ENCODE measurements around the gene PCK2.

The PCK2 gene

DNA sequence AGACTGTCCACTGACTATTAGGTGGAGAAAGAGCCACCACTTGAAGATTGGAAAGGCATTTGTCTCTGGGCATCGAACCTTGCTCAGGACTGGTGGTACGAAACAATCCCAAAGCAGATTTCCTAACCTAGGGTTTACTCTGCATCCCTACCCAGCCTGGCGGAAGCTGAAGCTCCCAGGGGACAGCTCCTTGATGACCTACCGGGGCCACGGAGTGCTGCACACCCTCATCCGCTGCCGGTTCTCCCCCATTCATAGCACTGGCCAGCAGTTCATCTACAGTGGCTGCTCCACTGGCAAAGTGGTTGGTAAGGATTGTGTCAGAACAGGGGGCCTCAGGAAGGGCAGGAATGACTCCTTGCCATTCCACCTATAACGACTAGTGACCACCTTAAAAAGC lies 27.1 kb downstream of the PCK2 start:
- no peak for DNase-seq

DNA sequence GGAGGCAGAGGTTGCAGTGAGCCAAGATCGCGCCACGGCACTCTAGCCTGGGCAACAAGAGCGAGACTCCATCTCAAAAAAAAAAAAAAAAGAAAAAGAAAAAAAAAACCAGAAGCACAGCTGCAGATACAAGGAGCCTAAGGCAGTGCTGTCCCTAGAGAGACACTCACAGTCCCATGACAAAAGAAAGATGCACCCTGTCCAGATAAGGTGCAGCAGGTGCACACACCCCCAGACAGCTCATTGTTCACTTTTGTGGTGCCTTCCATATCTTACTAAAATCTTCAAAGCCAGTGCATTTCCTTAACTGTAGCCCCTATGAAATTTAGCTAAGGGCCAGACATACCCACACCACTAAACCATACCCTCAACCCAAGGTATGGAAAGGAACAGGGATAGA lies 28.3 kb downstream of the PCK2 start:
- no peak for DNase-seq

DNA sequence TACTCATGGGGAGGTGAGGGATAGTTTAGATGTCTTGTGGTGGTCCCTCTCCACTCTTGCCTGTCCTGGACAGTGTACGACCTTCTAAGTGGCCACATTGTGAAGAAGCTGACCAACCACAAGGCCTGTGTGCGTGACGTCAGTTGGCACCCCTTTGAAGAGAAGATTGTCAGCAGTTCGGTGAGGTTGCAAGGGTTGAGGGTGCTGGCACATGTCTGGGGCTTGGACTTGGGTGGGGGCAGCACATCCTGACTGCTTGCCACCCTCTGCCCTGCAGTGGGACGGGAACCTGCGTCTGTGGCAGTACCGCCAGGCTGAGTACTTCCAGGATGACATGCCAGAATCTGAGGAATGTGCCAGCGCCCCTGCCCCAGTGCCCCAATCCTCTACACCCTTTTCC lies 28.8 kb downstream of the PCK2 start:
- DNase-seq = no peak

DNA sequence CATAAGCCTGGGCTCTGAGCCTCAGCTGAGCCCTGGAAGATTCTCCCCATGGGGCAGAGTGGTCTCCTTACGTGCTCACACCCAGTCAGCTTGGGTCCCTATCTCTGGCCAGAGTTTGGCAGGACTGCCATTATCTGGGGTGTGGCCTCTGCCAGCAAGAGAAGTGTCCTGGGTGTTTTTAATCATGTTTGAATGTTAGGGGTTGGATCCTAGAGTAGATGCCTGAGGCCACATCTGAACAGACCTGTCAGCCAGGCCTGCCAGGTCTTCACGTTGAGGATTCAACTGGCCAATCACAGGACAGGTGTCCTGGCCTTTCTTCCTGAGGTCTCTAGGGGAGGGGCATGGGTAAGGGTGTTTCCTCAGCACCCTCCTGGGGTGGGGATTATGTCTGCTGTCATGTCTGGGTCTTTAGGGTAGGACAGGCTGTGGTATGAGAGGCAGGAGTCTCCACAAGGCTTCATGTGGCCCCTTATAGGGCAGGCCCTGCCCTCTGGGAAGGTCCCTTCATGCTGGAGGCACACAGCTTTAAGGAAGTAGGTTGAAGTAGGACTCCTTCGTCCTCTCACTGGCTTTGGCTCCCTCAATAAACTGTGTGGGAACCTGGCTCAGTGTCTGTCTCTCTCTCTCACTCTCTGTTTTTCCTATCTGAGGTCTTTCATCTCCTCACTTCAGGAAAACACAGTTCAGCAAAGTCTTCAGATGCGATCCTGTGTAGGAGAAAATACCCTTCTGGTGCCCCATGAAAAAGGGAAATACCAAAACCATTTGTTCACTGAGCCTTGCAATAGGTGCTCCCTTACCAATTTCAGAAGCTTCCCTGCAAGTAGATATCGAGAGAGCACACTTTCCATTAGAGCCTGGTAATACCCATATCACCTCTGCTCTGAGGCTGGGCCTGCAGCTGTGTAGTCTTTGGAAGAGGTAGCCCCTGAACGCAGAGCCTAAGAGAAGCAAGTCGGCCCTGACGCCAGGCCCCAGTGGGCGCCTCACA lies 29.6 kb downstream of the PCK2 start:
- no peak for DNase-seq

DNA sequence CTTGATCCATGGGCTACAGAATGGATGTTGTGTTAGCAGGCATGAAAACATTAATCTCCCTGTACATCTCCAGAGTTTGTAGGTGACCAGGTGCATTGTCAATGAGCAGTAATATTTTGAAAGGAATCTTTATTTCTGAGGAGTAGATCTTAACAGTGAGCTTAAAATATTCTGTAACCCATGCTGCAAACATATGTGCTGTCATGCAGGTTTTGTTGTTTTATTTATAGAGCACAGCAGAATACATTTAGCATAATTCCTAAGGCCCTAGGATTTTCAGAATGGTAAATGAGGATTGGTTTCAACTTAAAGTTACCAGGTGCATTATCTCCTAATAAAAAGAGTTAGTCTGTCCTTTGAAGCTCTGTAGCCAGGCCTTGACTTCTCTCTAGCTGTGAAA lies 32.8 kb downstream of the PCK2 start:
- DNase-seq = no peak

DNA sequence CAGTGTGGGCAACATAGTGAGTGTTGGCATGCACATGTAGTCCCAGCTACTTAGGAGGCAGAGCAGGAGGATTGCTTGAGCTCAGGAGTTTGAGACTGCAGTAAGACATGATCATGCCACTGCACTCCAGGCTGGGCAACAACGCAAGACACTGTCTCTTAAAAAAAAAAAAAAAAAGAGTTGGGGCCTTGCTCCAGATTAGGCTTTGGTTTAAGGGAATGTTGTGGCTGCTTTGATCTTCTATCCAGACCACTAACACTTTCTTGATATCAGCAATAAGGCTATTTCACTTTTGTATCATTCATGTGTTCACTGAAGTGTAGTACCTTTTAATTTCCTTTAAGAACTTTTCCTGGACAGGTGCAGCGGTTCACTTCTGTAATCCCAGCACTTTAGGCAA lies 33.6 kb downstream of the PCK2 start:
- DNase-seq = no peak

DNA sequence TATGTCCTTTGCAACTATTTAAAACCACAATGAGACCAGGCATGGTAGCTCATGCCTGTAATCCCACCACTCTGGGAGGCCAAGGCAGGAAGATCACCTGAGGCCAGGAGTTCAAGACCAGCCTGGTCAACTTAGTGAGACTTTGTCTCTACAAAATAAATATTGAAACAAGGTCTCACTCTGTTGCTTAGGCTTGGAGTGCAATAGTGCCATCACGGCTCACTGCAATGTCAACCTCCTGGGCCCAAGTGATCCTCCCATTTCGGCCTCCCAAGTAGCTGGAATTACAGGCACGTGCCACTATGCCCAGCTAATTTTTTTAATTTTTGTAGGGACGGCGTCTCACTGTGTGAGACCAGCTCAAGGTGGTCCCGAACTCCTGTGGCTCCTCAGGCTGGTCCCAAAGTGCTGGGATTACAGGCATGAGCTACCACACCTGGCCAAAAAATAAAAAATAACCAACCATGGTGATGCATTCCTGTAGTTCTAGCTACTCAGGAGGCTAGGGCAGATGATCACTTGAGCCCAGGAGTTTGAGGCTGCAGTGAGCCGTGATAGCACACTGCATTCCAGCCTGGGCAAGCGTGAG lies 35.4 kb downstream of the PCK2 start:
- no peak for DNase-seq

DNA sequence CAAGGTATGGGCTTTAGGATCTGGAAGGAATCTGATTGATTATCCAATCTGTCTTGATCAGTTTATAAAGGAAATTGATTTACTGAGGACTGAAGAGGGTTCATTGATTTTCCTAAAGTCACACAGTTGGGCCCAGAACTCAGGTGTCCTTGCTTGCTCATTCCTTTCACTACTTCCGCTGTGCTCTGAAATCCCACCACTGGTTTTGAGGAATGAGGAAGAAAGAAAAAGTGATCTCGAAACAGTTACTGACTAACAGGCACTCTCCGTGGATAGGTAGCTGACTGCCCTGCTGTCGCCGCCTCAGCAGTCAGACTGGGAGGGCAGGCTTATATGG lies 36.2 kb downstream of the PCK2 start, which contains the start of gene FITM1:
FITM1 (plus strand) TSS at position 280 of the 337 bp plus-strand sequence. CDS start 905 bp downstream, outside the sequence.
- no peak for DNase-seq

DNA sequence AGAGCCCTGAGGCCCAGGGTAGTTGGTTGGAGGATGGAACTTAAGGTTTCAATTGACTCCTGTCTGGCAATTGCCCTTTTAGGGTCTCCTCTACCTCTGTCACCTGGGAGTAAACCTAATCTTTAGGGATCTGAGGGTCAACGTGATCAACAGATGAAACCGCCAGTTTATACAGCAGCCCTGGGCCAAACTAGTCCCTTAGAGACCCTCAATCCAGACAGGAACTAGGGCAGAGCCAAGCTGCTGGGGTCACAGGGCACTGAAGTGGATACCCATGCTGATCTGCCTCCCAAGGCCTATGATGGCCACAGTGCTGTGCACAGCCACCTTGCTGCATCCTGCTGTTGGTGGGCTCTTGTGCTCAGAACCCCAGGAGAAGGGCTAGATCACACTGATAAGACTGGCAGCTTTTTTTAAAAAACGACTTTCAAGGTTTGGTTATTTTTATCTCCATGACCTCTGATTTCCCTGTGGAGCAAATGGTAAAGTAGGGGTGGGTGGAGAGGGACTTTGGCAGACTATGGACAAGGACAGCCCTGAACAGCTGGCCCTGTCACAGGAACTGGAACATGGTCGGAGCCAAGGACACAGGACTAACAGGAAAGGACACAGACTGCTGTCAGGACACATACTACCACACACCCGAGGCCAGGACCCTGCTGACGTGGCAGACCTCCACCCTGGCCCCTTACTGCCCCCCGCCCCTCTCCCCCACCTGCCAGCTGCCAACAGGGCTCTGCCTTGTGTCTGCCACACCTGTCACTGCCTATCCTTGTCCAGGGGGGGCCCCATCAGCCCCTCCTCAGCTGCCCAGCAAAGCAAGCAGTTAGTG lies 36.8 kb downstream of the PCK2 start:
- no peak for DNase-seq

DNA sequence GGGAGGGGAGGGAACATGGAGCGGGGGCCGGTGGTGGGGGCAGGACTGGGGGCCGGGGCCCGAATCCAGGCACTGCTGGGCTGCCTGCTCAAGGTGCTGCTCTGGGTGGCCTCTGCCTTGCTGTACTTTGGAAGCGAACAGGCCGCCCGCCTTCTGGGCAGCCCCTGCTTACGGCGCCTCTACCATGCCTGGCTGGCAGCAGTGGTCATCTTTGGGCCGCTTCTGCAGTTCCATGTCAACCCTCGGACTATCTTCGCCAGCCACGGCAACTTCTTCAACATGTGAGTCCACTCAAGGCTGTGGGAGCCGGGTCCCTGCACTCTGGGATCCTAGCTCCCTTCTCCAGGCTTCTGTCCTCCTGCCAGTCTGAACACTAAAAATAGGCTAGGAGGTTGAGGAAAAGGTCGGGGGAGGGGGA lies 37.4 kb downstream of the PCK2 start:
- DNase-seq = no peak

DNA sequence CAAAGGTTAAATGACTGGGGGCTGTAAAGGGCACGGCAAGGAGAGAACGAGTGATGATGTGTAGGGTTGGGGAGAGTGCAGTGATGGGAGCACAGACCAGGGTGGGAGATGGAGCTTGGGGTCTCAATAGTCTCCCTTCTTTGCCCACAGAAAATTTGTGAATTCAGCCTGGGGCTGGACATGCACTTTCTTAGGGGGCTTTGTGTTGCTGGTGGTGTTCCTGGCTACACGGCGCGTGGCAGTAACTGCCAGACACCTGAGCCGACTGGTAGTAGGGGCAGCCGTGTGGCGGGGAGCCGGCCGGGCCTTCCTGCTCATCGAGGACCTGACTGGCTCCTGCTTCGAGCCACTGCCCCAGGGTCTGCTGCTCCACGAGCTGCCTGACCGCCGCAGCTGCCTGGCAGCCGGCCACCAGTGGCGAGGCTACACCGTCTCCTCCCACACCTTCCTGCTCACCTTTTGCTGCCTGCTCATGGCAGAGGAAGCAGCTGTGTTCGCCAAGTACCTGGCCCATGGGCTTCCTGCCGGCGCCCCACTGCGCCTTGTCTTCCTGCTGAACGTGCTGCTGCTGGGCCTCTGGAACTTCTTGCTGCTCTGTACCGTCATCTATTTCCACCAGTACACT lies 38.1 kb downstream of the PCK2 start:
- no peak for DNase-seq

DNA sequence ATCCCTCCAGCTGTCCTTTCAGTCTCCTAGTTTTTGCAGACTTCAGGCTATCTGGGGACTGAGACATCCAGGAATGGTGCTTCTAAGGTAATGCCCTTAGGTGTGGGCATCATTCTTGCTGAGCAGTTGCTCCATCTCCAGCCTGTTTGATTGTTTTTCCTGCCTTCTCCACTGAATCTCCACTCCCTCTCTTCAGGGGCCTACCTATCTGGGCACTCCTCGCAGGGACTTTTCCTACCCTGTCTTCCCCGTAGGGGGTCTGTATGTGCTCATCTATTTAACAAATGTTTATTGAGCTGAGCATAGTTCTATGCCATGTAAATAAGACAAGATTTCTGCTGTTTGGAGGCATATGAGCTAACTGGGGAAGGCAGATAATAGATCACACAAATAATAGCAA lies 38.9 kb downstream of the PCK2 start:
- DNase-seq = no peak

DNA sequence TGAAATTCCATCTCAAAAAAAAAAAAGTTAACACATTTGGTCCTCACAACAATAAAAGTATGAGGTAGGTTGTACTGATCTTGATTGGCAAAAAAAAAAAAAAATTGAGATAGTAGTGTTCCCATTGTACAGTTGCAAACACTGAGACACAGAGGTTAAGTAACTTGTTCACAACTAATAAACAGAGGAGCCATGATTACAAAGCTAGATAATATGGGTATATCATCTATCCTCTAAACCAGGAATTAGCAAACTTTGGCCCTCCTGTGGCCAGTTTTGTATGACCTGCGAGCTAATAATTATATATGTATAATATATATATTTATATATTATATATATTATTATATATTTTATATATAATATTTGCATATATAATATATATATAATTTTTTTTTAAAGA lies 39.6 kb downstream of the PCK2 start:
- DNase-seq = no peak

DNA sequence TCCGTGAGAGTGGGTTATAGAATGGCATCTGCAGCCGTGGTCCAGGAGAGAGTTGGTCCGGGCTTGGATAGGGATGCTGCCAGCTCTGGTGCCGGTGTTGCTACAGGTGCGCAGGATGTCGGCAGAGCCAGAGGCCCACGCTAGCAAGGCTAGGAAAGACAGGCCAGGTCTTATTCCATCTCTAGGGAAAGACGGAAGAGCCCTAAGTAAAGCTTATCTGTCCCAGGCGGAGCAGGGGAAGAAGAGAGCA lies 41.4 kb downstream of the PCK2 start:
- DNase-seq = no peak

DNA sequence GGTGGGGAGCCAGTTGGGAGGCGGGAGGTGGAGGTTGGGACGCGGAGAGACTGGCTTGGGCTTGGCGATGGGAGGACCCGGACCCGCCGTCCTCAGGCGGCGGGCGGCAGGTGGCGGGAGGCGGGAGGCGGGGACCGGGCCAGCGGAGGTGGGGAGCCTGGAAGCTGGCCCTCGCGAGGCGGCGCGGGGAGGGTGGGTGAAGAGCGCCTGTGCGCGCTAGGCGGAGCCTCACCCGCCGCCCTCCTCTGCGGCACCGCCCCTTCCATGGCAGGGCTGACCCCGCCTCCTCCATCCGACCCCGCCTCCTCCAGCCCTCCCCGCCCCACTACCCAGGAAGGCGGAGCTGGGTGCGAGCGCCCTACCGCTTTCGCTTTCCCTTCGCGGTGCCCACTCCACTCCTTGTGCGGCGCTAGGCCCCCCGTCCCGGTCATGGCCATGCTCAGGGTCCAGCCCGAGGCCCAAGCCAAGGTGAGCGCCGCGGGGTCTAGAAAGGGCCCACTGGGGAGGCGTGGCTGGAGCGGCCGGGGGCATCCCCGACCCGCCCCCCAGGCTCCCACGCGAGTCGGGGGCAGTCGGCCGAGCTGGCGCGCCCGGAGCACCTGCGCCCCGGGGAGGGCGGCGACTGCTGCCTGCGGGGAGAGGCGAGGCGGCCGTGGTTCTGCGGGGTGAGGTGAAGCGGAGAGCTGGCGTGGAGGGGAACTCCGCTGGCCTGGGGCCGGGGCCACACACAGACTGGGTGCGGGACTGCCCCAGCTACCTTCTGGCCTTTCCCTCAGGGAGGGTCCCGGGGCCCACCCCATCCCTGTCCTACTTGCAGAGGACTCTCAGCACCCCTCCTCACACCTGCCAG lies 41.9 kb downstream of the PCK2 start, which contains the start of gene PSME1:
PSME1 (plus strand) TSS at position 361 of the 850 bp plus-strand sequence; CDS start at position 430, 69 bp downstream.
- peak; percentile 86 to 93 for DNase-seq

DNA sequence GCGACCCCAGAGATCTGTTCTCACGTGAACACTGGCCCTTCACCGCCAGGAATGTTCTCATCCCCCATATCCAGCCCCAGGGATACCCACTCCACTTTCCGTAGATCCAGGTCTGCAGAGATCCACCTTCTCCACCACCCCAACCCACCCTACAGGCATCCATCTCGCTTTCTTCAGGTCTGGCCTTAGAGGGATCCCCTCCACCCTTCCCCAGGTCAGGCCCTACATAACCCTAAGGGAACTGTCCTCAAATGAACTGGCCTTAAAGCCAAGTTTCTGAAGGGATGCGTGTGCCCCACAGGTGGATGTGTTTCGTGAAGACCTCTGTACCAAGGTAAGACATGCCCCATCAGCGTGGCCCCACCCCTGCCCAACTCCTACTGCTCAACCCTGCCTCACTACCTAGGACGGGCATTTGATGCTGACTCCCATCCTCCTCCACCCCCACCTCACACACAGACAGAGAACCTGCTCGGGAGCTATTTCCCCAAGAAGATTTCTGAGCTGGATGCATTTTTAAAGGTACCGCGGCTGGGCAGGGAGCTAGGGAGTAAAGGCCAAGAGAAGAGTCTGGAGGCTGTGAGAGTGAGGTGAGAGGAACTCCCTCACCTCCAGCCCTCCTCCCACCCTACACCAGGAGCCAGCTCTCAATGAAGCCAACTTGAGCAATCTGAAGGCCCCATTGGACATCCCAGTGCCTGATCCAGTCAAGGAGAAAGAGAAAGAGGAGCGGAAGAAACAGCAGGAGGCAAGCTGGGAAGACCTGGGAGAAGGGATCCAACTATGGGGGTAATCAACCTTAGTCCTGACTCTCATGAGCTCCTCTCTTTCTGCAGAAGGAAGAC lies 42.8 kb downstream of the PCK2 start:
- no peak for DNase-seq

DNA sequence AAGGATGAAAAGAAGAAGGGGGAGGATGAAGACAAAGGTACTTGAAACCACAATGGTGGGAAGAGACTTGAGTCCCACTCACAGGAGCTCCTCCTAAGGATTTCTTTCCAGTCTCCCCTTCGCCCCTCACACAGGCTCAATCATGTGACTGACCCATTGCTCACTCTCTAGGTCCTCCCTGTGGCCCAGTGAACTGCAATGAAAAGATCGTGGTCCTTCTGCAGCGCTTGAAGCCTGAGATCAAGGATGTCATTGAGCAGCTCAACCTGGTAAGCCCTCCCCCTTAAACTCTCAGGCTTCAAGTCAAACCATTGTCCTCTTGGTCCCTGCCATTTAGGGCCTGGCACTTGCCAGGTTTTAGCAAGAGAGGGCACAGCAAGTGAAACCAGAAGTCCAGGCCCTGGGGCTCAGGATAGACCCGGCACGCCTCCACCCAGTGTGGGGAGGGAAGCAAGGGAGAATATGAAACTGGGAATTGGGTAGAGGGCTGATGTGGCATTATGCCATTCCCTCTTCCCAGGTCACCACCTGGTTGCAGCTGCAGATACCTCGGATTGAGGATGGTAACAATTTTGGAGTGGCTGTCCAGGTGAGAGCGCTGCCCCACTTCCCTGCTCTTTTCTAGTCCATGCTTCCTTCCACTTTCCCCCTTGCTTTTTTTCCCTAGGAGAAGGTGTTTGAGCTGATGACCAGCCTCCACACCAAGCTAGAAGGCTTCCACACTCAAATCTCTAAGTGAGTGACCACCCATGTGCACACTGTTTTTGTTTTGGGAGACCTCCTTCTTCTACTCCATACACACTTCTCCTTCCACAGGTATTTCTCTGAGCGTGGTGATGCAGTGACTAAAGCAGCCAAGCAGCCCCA lies 43.7 kb downstream of the PCK2 start:
- no peak for DNase-seq

DNA sequence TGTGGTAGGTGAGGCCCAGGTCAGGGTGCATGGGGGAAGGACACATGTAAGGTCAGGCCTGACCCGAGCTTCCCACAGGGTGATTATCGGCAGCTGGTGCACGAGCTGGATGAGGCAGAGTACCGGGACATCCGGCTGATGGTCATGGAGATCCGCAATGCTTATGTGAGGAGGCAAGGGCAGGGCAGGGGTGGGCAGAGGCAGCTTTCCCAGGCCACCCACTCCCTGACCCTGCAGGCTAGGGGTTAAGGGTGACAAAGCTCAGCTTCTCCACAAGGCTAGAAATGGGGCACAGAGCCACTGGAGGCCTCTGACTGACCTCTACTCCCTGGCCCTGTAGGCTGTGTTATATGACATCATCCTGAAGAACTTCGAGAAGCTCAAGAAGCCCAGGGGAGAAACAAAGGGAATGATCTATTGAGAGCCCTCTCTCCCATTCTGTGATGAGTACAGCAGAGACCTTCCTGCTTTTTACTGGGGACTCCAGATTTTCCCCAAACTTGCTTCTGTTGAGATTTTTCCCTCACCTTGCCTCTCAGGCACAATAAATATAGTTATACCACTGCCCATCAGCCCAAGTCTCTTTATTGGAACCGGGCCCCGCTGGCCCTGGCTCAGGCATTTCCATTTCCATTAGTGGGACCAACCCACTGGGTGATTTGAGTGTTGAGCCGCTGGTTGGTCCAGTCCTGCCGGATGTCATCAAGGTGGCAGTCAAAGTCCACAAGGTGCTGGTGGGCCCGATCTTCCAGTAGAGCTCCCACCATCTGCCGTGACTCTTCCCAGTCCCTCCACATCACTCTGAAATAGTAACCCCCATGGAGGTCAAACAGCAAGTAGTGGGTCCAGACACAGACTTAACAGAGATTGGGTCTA lies 44.5 kb downstream of the PCK2 start:
- DNase-seq = no peak

DNA sequence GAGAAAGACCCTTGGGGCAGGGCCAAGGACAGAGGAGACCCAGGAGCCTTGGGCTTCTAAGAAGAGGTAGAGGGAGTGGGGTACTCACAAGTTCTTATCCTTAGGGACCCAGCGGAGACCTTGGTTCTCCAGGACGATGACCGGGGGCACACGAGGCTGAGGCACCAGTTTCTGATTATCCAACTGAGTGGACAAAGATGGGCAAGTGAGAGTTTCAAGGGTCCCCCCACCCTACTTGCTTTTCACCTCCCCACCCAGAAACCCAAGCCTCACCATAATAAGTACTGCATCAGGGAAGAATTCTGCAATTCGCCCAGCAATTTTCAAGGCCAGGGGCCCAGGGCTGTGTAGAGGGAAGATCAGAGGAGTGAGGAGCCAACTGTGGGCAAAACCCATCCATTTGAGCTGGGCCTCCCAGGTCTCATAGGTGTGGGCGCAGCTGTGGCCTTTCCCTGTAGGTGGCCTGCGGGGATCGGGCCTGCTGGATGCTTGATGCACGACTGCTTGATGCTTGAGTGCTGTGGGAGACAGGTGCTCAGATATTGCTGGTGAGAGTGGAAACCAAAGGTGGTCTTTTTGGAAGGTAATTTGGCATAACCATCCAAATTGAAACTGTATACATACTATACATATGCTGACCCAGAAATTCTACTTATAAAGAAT lies 45.3 kb downstream of the PCK2 start:
- no peak for DNase-seq

Measured in NCI-H1930 (cell line).